SK-N-DZ (cell line): ENCODE results near the gene PRR14L.
"Not testable (repeated sequence)": the region's sequence is repeated elsewhere in the genome, so short reads cannot be mapped to it uniquely, and the experiment has no call there.

Experiments used
- DNase-seq: peaks from one replicate; pipeline ENCODE4 v3.0.0-alpha.2; 2015; ENCODE audit warnings: low spot score

PRR14L gene

GRCh38 chr22:31682751-31683150 is 67.2 kb downstream of the PRR14L start:
- DNase-seq, result no peak

- no peak for DNase-seq
Observed at GRCh38 chr22:31681349-31682345, 68.3 kb downstream of the PRR14L start.

GRCh38 chr22:31680861-31681341 is 69.0 kb downstream of the PRR14L start:
- DNase-seq, result no peak

DNA sequence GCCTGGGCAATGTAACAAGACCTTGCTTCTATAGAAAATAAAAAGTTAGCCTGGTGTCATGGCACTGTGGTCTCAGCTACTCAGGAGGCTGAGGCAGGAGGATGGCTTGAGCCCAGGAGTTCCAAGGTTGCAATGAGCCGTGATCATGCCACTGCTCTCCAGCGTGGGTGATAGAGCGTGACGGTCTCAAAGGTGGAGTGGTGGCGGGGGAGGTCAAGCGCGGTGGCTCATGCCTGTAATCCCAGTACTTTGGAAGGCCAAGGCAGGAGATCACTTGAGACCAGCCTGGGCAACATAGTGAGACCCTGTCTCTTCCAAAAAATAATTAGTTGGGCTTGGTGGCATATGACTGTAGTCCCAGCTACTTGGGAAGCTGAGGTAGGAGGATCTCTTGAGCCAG is 71.2 kb downstream of the PRR14L start:
- no peak for DNase-seq

- peak; percentile 50 for DNase-seq
Observed at GRCh38 chr22:31676700-31677099, 73.2 kb downstream of the PRR14L start.

DNA sequence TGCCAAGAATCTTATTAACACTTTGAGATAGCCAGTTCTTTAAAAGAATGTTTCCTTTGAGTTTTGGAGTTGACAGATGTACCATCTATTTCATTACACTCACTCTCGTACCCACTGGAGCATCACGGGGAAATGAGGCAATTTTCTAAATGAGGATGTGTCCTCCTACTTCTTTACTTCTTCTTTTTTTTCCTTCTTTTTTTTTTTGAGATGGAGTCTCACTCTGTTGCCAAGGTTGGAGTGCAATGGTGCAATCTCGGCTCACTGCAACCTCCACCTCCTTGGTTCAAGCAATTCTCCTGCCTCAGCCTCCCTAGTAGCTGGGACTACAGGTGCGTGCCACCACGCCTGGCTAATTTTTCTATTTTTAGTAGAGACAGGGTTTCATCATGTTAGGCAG is 75.7 kb downstream of the PRR14L start:
- DNase-seq, result not testable (repeated sequence)

- DNase-seq, result not testable (repeated sequence)
Observed at GRCh38 chr22:31668849-31669248, 81.1 kb downstream of the PRR14L start.

DNA sequence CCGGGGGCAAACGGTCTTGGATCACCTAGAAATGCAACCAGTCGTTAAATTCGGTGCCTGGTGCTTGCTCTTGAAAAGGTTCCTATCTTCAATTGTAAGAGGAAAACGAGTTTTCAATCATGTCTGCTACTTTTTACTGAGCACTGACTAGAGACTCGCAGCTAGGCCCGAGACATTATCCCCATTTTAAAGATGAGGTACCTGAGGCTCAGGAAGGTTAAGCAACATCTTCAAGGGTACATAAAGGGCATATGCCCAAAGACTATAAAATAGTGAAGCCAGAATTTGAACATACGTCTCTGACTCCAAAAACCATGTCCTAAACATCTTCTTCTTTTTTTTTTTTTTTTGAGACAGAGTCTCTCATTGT is 87.3 kb downstream of the PRR14L start:
- DNase-seq, result no peak

DNA sequence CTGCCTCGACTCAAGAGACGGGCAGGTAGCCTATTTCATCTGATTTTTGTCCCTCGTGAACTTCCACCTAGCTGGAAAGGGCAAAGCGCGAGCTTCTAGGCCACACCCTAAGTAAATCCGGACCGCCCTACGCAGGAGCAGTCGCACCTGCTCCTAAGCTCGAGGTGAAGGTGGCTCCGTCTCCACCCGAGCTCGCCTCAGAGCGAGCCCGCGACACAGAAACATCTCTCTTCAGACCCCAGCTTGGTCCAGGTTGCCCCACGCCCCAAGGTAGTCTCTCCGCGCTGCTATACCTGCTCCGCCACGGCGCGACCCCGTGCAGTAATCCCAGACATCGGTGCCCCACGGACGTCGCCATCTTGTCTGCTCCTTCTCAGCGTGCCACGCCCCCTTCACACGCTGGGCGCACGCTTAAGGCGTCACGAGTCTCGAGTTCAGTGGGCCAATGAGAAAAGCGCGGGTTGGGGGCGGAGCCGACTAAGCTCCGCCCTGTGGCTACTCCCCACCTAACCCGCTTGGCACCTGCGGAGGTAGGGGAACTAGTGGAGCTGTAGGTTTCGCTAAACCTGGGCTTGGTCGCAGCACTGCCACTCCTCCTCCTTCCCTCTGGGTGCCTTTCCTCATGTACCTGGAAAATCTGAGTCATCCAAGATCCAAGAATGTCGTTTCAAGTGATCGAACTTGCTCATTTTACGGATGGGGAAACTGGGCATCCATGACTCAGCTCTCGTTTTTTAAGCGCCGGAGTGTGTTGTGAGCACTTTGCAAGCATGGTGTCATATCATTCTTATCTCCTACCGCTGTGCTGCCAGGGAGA is 87.9 kb downstream of the PRR14L start, which contains the start of gene PISD:
Gene PISD (minus strand): TSS at position 365 of the 817 bp plus-strand sequence. CDS start 7 bp downstream, at position 358.
- peak; percentile 96 for DNase-seq

GRCh38 chr22:31660860-31661341 is 89.0 kb downstream of the PRR14L start:
- not testable (repeated sequence) for DNase-seq

- no peak for DNase-seq
Observed at GRCh38 chr22:31659246-31659645, 90.7 kb downstream of the PRR14L start.

- DNase-seq, result no peak
Observed at GRCh38 chr22:31654408-31654807, 95.5 kb downstream of the PRR14L start.

DNA sequence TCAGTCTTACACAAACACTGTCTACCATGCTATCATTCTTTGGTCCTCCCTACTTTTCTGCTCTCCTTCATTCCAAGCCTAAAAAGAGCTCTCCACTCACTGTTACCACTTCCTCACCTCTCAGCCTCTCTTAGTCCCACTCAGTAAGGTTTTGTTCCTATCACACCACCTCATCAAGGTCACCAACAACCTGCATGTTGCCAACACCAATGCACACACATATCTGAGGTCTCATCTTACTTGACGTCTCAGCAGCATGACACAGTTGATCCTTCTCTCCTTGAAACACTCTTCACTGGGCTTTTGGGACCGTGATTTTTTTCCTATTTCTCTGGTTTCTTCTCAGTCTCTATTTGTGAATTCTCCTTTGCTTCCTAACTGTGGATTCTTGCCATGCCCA is 96.0 kb downstream of the PRR14L start:
- no peak for DNase-seq

- DNase-seq, result no peak
Observed at GRCh38 chr22:31652911-31653684, 96.8 kb downstream of the PRR14L start.

DNA sequence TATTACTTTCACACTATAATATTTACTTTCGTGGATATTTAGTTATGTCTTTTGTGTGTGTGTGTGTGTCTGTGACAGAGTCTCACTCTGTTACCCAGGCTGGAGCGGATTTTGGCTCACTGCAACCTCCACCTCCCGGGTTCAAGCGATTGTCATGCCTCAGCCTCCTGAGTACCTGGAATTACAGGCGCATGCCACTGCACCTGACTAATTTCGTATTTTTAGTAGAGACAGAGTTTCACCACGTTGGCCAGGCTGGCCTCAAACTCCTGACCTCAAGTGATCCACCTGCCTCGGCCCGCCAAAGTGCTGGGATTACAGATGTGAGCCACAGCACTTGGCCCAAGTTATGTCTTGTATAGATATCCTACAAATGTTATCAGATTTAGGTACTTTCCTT is 97.8 kb downstream of the PRR14L start:
- DNase-seq, result no peak

- no peak for DNase-seq
Observed at GRCh38 chr22:31651664-31652063, 98.3 kb downstream of the PRR14L start.

GRCh38 chr22:31650391-31650790 is 99.5 kb downstream of the PRR14L start:
- DNase-seq, result no peak

- no peak for DNase-seq
Observed at GRCh38 chr22:31647523-31648320, 102.2 kb downstream of the PRR14L start.

DNA sequence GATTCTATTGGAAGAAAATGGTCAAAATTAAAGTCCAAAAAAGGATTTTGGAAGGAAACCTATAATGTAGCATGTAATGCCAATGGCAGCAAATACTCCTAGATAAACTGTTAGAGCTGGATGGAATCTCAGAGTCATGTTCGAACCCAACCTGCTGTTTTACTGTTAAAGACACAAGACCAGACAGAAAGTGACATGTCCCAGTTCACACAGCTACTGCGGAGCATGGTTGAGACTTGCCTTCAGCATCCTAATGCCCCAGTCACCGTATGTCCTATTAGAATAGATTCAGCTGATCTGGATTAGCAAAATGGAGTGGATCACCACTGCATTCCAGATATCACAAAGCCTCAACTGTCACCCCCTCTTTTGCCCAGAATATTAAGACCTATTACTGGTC is 102.9 kb downstream of the PRR14L start:
- no peak for DNase-seq
